Measurements from ENCODE around the gene MORC2.

MORC2 gene

DNA sequence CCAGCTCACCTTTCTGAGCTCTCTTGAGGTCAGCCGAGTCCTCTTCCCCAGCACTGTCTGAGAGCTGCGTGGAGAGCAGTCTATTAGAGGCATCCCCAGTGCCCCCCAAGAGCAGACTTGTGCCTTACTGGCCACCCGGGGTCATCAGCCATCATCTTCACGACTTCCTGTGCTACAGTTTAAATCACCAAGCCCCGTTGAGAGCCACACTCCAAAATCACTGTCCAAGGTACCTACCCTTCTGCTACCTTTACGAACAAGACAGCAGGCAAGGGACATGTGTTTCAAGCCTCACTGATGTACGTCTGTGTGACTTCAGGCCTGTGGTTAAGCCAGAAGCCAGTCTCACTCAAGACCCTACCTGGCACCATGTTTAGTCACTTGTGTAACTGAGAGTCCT is 35.1 kb downstream of the MORC2 start:
- no peaks in the 10 kb centered on the region for H3K9me2 ChIP-seq (replicated peaks; ENCODE audit: insufficient read depth, low read length)
- H2AFZ ChIP-seq (ENCODE audit: low read length): no peak overlapping the region
- no peak overlapping the region for H3K9ac ChIP-seq (ENCODE audit: low read length)
- no peaks in the 10 kb centered on the region for H3K79me2 ChIP-seq (ENCODE audit: low read length)
- no peaks in the 10 kb centered on the region for H3K9me3 ChIP-seq (replicated peaks; ENCODE audit: insufficient read depth, low read length)
- TF ChIP-seq, protein P1, sequence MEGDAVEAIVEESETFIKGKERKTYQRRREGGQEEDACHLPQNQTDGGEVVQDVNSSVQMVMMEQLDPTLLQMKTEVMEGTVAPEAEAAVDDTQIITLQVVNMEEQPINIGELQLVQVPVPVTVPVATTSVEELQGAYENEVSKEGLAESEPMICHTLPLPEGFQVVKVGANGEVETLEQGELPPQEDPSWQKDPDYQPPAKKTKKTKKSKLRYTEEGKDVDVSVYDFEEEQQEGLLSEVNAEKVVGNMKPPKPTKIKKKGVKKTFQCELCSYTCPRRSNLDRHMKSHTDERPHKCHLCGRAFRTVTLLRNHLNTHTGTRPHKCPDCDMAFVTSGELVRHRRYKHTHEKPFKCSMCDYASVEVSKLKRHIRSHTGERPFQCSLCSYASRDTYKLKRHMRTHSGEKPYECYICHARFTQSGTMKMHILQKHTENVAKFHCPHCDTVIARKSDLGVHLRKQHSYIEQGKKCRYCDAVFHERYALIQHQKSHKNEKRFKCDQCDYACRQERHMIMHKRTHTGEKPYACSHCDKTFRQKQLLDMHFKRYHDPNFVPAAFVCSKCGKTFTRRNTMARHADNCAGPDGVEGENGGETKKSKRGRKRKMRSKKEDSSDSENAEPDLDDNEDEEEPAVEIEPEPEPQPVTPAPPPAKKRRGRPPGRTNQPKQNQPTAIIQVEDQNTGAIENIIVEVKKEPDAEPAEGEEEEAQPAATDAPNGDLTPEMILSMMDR (IDR thresholded peaks at IDR 0.05; ENCODE audit: low read length): no peak
- TF ChIP-seq EZH2phosphoT487 (IDR thresholded peaks at IDR 0.05; ENCODE audit: low read length): no peak
- no peak for TF ChIP-seq EZH2 (optimal IDR thresholded peaks at IDR 0.05; ENCODE audit: low read depth, low read length)
- H3K4me3 ChIP-seq (ENCODE audit: low read length): no peak overlapping the region
- H3K4me1 ChIP-seq (ENCODE audit: low read length): no peaks in the 10 kb centered on the region
- H3K36me3 ChIP-seq (replicated peaks; ENCODE audit: insufficient read depth, low read length): no peaks in the 10 kb centered on the region; the same call in 1 of the 2 replicates
- no peak overlapping the region for H3K4me2 ChIP-seq (ENCODE audit: low read depth, low read length)
- no peaks in the 10 kb centered on the region for H4K20me1 ChIP-seq (ENCODE audit: insufficient read depth, low read length)
- no peak overlapping the region for H3K27ac ChIP-seq (ENCODE audit: low read length)
- no peak for DNase-seq
- no peaks in the 10 kb centered on the region for H3K27me3 ChIP-seq (replicated peaks; ENCODE audit: insufficient read depth, low read length)
- no peaks in the 10 kb centered on the region for H3F3A ChIP-seq (ENCODE audit: insufficient read depth, low read length)

DNA sequence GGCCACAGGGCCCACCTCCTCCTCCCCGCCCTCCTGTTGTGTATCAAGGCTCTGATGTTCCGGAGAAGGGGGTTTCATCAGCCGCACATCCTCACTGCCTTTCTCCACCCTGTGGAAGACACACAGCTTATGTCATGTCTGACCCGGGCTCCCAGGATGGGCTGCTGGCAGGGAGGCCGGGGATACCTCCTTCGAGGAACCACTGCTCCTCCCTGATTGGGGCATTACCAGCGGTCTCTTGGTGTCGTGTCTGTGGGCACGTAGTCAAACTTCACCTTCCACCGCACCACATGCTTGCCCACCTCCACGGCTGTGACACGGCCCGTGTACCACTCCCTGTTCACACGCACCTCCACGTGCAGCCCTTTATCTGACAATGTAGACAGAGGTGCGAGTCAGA is 35.9 kb downstream of the MORC2 start:
- no peaks in the 10 kb centered on the region for H4K20me1 ChIP-seq (ENCODE audit: insufficient read depth, low read length)
- H3K9me3 ChIP-seq (replicated peaks; ENCODE audit: insufficient read depth, low read length): no peaks in the 10 kb centered on the region
- H3K9me2 ChIP-seq (replicated peaks; ENCODE audit: insufficient read depth, low read length): no peaks in the 10 kb centered on the region
- no peaks in the 10 kb centered on the region for H3K4me1 ChIP-seq (ENCODE audit: low read length)
- H3F3A ChIP-seq (ENCODE audit: insufficient read depth, low read length): no peaks in the 10 kb centered on the region
- no peak overlapping the region for H2AFZ ChIP-seq (ENCODE audit: low read length)
- H3K79me2 ChIP-seq (ENCODE audit: low read length): no peaks in the 10 kb centered on the region
- H3K4me2 ChIP-seq (ENCODE audit: low read depth, low read length): no peak overlapping the region
- H3K36me3 ChIP-seq (replicated peaks; ENCODE audit: insufficient read depth, low read length): no peaks in the 10 kb centered on the region; the same call in 1 of the 2 replicates
- no peak overlapping the region for H3K27ac ChIP-seq (ENCODE audit: low read length)
- H3K9ac ChIP-seq (ENCODE audit: low read length): no peak overlapping the region
- no peaks in the 10 kb centered on the region for H3K27me3 ChIP-seq (replicated peaks; ENCODE audit: insufficient read depth, low read length)
- TF ChIP-seq EZH2phosphoT487 (IDR thresholded peaks at IDR 0.05; ENCODE audit: low read length) (no peak), EZH2 (optimal IDR thresholded peaks at IDR 0.05; ENCODE audit: low read depth, low read length) (no peak)
- TF ChIP-seq, protein P1 (IDR thresholded peaks at IDR 0.05; ENCODE audit: low read length): no peak
- H3K4me3 ChIP-seq (ENCODE audit: low read length): no peak overlapping the region
- no peak for DNase-seq

DNA sequence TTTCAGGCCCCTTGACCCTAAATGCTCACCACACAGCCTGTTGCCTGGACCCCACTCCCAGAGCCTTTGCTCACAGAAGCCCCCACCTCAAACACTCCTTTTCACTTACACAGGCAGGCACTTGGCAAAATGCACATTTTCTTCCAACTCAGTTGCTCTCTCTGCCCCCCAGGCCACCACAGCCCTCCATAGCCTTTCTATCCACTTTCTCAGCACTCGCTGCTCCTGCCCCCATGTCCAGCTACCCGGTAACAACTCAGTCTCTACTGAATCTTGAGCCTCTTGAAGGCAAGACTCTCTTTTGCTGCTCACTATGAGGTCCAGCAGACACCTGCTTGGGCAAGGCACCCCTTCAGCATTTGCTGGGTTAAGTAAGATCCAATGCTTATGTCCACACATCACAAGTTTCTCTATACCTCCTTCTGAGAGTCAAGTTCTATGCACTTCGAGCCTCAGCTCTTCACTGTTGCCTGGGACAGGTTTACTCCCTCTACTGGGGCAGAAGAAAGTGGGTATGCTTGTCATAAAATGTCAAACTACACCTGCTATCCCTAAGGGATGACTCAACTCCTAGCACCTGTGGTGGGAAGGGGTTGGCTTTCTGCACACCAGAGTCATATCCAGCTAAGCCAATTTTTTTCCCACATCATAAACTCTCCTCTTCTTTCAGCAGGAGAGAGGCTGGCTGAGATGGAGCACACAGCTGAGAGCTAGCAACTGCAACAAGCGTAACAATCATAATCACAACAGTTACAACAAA is 36.9 kb downstream of the MORC2 start:
- H3K27me3 ChIP-seq (replicated peaks; ENCODE audit: insufficient read depth, low read length): no peaks in the 10 kb centered on the region
- H4K20me1 ChIP-seq (ENCODE audit: insufficient read depth, low read length): no peaks in the 10 kb centered on the region
- H3F3A ChIP-seq (ENCODE audit: insufficient read depth, low read length): no peaks in the 10 kb centered on the region
- H3K79me2 ChIP-seq (ENCODE audit: low read length): no peaks in the 10 kb centered on the region
- H3K4me1 ChIP-seq (ENCODE audit: low read length): no peaks in the 10 kb centered on the region
- H3K9ac ChIP-seq (ENCODE audit: low read length): no peak overlapping the region
- no peak overlapping the region for H3K4me3 ChIP-seq (ENCODE audit: low read length)
- no peak overlapping the region for H3K27ac ChIP-seq (ENCODE audit: low read length)
- no peaks in the 10 kb centered on the region; the same call in 1 of the 2 replicates for H3K36me3 ChIP-seq (replicated peaks; ENCODE audit: insufficient read depth, low read length)
- no peaks in the 10 kb centered on the region for H3K9me3 ChIP-seq (replicated peaks; ENCODE audit: insufficient read depth, low read length)
- no peak overlapping the region for H2AFZ ChIP-seq (ENCODE audit: low read length)
- TF ChIP-seq EZH2 (optimal IDR thresholded peaks at IDR 0.05; ENCODE audit: low read depth, low read length) (no peak), EZH2phosphoT487 (IDR thresholded peaks at IDR 0.05; ENCODE audit: low read length) (no peak)
- TF ChIP-seq, protein P1 (IDR thresholded peaks at IDR 0.05; ENCODE audit: low read length): no peak
- H3K9me2 ChIP-seq (replicated peaks; ENCODE audit: insufficient read depth, low read length): no peaks in the 10 kb centered on the region
- H3K4me2 ChIP-seq (ENCODE audit: low read depth, low read length): no peak overlapping the region
- no peak for DNase-seq

All from MM.1S (cell line).